Limb (tissue), 2 donors: Measurements from ENCODE around the gene RFC2.

ENCODE experiments used
- DNase-seq, 2 donors: peaks; one replicate each; pipeline ENCODE4 v3.0.0-alpha.2; 2016; ENCODE audit errors: extremely low spot score in 2 of 2

Gene RFC2

GRCh38 chr7:74193913-74194312, 60.3 kb downstream of the RFC2 start:
- no peak for DNase-seq

- DNase-seq, result no peak
Observed at GRCh38 chr7:74193054-74193453, 61.1 kb downstream of the RFC2 start.

- DNase-seq, result no peak
Observed at GRCh38 chr7:74191231-74191630, 63.0 kb downstream of the RFC2 start.

GRCh38 chr7:74190259-74190658, 63.9 kb downstream of the RFC2 start:
- no peak for DNase-seq

GRCh38 chr7:74187915-74188675, 66.1 kb downstream of the RFC2 start:
- DNase-seq, result no peak

- DNase-seq, result no peak
Observed at GRCh38 chr7:74185636-74186035, 68.6 kb downstream of the RFC2 start.

GRCh38 chr7:74185016-74185415, 69.2 kb downstream of the RFC2 start:
- DNase-seq, result no peak

GRCh38 chr7:74183653-74184450, 70.3 kb downstream of the RFC2 start:
- DNase-seq, result no peak

GRCh38 chr7:74183142-74183541, 71.1 kb downstream of the RFC2 start:
- no peak for DNase-seq

GRCh38 chr7:74182453-74183090, 71.6 kb downstream of the RFC2 start:
- no peak for DNase-seq

- DNase-seq, result no peak
Observed at GRCh38 chr7:74181821-74182220, 72.4 kb downstream of the RFC2 start.
